Astrocyte (in vitro differentiated cells and primary cell): Measurements from ENCODE around the gene DSCAM. TPM values are rescaled to one million over a fixed set of nuclear protein-coding genes. Genes with fewer than 3 reads are reported as not detected.

Source experiments
- DNase-seq: peaks from one replicate; pipeline ENCODE4 v3.0.0-alpha.2; 2010; ENCODE audit warnings: low read depth
- FAIRE-seq: peaks from 2 replicates; lab custom pipeline; 2011; peaks lifted over from hg19 to GRCh38; lab: Jason Lieb, UNC
- H2AFZ ChIP-seq: 2 replicates; pipeline ENCODE4 v1.6.0; 2012; ENCODE audit warnings: low read depth, low read length, inconsistent platforms
- H3K27ac ChIP-seq: 2 replicates; pipeline ENCODE4 v1.5.1; 2011; ENCODE audit warnings: low read depth, low read length, inconsistent platforms
- H3K27me3 ChIP-seq: 2 replicates; pipeline ENCODE4 v1.6.0; 2011; ENCODE audit warnings: low read length, inconsistent platforms; ENCODE audit not compliant: insufficient read depth
- H3K36me3 ChIP-seq: 2 replicates; pipeline ENCODE4 v1.5.1; 2011; ENCODE audit warnings: low read length, inconsistent platforms; ENCODE audit not compliant: insufficient read depth
- H3K4me1 ChIP-seq: 2 replicates; pipeline ENCODE4 v1.5.1; 2011; ENCODE audit warnings: low read length, inconsistent platforms; ENCODE audit not compliant: insufficient read depth
- H3K4me2 ChIP-seq: 2 replicates; pipeline ENCODE4 v1.6.0; 2012; ENCODE audit warnings: low read length, inconsistent platforms
- H3K4me3 ChIP-seq: 2 replicates; pipeline ENCODE4 v1.5.1; 2011; ENCODE audit warnings: low read depth, mild to moderate bottlenecking, low read length, inconsistent platforms; ENCODE audit not compliant: insufficient read depth
- H3K79me2 ChIP-seq: 2 replicates; pipeline ENCODE4 v1.6.0; 2012; ENCODE audit warnings: mild to moderate bottlenecking, low read length, inconsistent platforms; ENCODE audit not compliant: insufficient read depth
- H3K9ac ChIP-seq: 2 replicates; pipeline ENCODE4 v1.6.0; 2012; ENCODE audit warnings: mild to moderate bottlenecking, low read length, inconsistent platforms
- H3K9me3 ChIP-seq: 2 replicates; pipeline ENCODE4 v1.5.1; 2012; ENCODE audit warnings: low read depth, mild to moderate bottlenecking, low read length, inconsistent platforms; ENCODE audit not compliant: insufficient read depth
- H4K20me1 ChIP-seq: 2 replicates; pipeline ENCODE4 v1.6.0; 2012; ENCODE audit warnings: low read length, inconsistent platforms; ENCODE audit not compliant: insufficient read depth
- H3K27ac Mint-ChIP-seq: one replicate; pipeline ENCODE4 v1.8.0; 2021; ENCODE audit warnings: mild to moderate bottlenecking, mixed read lengths; ENCODE audit not compliant: unreplicated experiment
- H3K27me3 Mint-ChIP-seq: one replicate; pipeline ENCODE4 v1.8.0; 2021; ENCODE audit warnings: low read depth, mixed read lengths; ENCODE audit not compliant: unreplicated experiment
- H3K36me3 Mint-ChIP-seq: one replicate; pipeline ENCODE4 v1.8.0; 2021; ENCODE audit warnings: low read depth, mixed read lengths; ENCODE audit not compliant: unreplicated experiment
- H3K4me1 Mint-ChIP-seq: one replicate; pipeline ENCODE4 v1.8.0; 2021; ENCODE audit warnings: low read depth, mixed read lengths; ENCODE audit not compliant: unreplicated experiment
- H3K4me3 Mint-ChIP-seq: one replicate; pipeline ENCODE4 v1.8.0; 2021; ENCODE audit warnings: mild to moderate bottlenecking, moderate library complexity, mixed read lengths; ENCODE audit not compliant: unreplicated experiment
- H3K9me3 Mint-ChIP-seq: one replicate; pipeline ENCODE4 v1.8.0; 2021; ENCODE audit warnings: mild to moderate bottlenecking, mixed read lengths; ENCODE audit not compliant: unreplicated experiment
- EZH2 ChIP-seq: IDR thresholded peaks from 2 replicates; pipeline ENCODE4 v1.6.1; 2012; ENCODE audit warnings: mild to moderate bottlenecking, low read length, inconsistent platforms; ENCODE audit not compliant: insufficient read depth
- total RNA-seq: library from RNA; stranded (reverse); gene quantifications from 2 replicates; pipeline ENCODE4 v1.2.1, GENCODE V29; 2021
- TF ChIP-seq, protein P1 (sequence below): IDR thresholded peaks from 2 replicates; pipeline ENCODE4 v1.5.1; 2011; ENCODE audit warnings: low read depth, mild to moderate bottlenecking, inconsistent platforms, low read length, moderate library complexity; ENCODE audit not compliant: insufficient read depth

DSCAM gene
- total RNA-seq, 1 donor from 2014 or later: 0.18 TPM

- no peaks in the 10 kb centered on the region for H3K36me3 Mint-ChIP-seq
- no peaks in the 10 kb centered on the region for H3K4me1 ChIP-seq
Observed at GRCh38 chr21:40383951-40384350, 463.0 kb downstream of the DSCAM start.

GRCh38 chr21:40381111-40381510 is 465.8 kb downstream of the DSCAM start:
- Mint-ChIP-seq H3K36me3 (no peaks in the 10 kb centered on the region), H3K27me3 (peaks cover 2% of the 10 kb centered on the region), H3K4me1 (no peaks in the 10 kb centered on the region), H3K9me3 (peaks cover 7% of the 10 kb centered on the region), H3K4me3 (no peak overlapping the region), H3K27ac (no peak overlapping the region)
- Histone ChIP-seq H3K9ac (no peak overlapping the region), H3K4me2 (no peak overlapping the region), H4K20me1 (no peaks in the 10 kb centered on the region), H3K27ac (no peak overlapping the region), H3K36me3 (no peaks in the 10 kb centered on the region), H3K4me3 (no peak overlapping the region), H3K27me3 (no peaks in the 10 kb centered on the region), H3K79me2 (no peaks in the 10 kb centered on the region), H3K4me1 (no peaks in the 10 kb centered on the region), H2AFZ (no peak overlapping the region), H3K9me3 (no peaks in the 10 kb centered on the region)
- DNase-seq (no peak), FAIRE-seq (no peak)
- TF ChIP-seq, protein P1, sequence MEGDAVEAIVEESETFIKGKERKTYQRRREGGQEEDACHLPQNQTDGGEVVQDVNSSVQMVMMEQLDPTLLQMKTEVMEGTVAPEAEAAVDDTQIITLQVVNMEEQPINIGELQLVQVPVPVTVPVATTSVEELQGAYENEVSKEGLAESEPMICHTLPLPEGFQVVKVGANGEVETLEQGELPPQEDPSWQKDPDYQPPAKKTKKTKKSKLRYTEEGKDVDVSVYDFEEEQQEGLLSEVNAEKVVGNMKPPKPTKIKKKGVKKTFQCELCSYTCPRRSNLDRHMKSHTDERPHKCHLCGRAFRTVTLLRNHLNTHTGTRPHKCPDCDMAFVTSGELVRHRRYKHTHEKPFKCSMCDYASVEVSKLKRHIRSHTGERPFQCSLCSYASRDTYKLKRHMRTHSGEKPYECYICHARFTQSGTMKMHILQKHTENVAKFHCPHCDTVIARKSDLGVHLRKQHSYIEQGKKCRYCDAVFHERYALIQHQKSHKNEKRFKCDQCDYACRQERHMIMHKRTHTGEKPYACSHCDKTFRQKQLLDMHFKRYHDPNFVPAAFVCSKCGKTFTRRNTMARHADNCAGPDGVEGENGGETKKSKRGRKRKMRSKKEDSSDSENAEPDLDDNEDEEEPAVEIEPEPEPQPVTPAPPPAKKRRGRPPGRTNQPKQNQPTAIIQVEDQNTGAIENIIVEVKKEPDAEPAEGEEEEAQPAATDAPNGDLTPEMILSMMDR: no peak
- TF ChIP-seq EZH2: no peak

More at GRCh38 chr21:40383951-40384350, 463.0 kb downstream of the DSCAM start:
- H4K20me1 ChIP-seq: no peaks in the 10 kb centered on the region
- no peaks in the 10 kb centered on the region for H3K9me3 ChIP-seq
- no peak overlapping the region for H3K27ac ChIP-seq
- DNase-seq (no peak), FAIRE-seq (no peak)
- Mint-ChIP-seq H3K4me3 (no peak overlapping the region), H3K4me1 (no peaks in the 10 kb centered on the region), H3K9me3 (peaks cover 3% of the 10 kb centered on the region), H3K27ac (no peak overlapping the region), H3K27me3 (no peaks in the 10 kb centered on the region)
- H3K4me3 ChIP-seq: no peak overlapping the region
- no peaks in the 10 kb centered on the region for H3K36me3 ChIP-seq
- H3K79me2 ChIP-seq: no peaks in the 10 kb centered on the region
- no peaks in the 10 kb centered on the region for H3K27me3 ChIP-seq
- no peak overlapping the region for H3K4me2 ChIP-seq
- TF ChIP-seq, protein P1: no peak
- TF ChIP-seq EZH2: no peak
- H3K9ac ChIP-seq: no peak overlapping the region
- H2AFZ ChIP-seq: no peak overlapping the region

DNA sequence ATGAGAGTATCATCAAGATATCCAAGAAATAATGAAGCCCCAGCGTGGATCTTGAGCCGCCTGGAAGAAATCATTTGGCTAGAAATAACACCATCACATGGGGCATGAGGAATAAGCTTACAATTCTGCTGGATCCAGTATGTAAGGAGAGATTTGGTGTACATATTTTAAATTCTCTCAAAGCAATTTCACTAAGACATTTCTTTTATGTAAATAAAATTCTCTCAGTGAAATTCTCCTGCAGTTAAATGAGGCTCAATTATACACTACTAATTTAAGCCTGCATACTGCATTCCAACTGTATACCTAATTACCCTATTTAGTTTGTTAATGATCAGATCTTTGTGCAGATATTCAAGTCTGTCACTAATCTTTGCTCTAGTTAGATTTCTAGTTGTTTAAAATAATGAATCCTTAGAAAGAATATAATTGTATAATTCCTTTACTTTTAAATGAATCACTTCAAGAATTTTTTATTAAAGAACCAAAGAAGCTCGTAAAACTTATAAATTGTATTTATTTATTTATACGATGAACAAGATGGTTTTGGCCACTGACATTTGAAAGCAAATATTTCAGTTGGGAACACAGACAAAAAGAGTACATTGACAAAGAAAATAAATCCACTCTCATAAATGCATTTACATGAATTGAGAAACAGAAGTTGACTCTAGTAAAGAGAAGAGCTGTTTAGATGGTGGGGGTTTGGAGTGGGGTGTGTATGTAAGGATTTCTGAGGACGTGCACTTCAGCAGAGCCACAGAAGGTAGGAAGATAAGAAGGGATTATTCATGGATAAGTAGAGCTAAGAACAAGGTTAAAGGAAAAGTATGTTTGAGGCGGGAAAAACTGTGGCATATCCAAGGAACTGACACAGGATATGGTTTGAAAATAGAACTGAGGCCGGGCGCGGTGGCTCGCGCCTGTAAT is 466.8 kb downstream of the DSCAM start:
- Histone ChIP-seq H3K9ac (no peak overlapping the region), H3K4me3 (no peak overlapping the region), H3K4me1 (no peaks in the 10 kb centered on the region), H3K27me3 (no peaks in the 10 kb centered on the region), H3K9me3 (no peaks in the 10 kb centered on the region), H2AFZ (no peak overlapping the region), H3K27ac (no peak overlapping the region), H3K79me2 (no peaks in the 10 kb centered on the region), H4K20me1 (no peaks in the 10 kb centered on the region), H3K4me2 (no peak overlapping the region), H3K36me3 (no peaks in the 10 kb centered on the region)
- Mint-ChIP-seq H3K9me3 (peaks cover 7% of the 10 kb centered on the region), H3K27me3 (peaks cover 2% of the 10 kb centered on the region), H3K4me3 (no peak overlapping the region), H3K27ac (no peak overlapping the region), H3K36me3 (no peaks in the 10 kb centered on the region), H3K4me1 (no peaks in the 10 kb centered on the region)
- DNase-seq (no peak), FAIRE-seq (no peak)
- no peak for TF ChIP-seq EZH2
- TF ChIP-seq, protein P1: no peak
